Measurements from ENCODE around the gene GPC2.
A peak's percentile ranks its signal among the peaks of the same experiment; 100 is the strongest.

GPC2 gene

DNA sequence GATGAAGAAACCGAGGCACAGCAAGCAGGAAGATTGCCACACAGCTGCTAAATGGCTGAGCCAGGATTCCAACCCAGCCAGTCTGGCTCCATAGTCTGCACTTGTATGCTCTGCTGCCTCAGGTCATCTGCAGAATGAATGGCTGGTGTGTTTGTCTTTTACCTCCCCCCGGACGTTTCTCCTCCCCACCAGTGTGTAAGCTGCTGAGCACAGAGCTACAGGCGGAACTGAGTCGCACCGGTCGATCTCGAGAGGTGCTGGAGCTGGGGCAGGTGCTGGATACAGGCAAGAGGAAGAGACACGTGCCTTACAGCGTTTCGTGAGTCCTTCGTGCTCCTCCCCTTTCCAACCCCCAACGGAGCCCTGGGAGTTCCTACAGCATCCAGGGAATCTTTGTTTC lies 55.1 kb downstream of the GPC2 start:
- 0 out of 2 replicates have a peak overlapping the region, but pooled peaks have one; percentile 20 for H3K27ac ChIP-seq

DNA sequence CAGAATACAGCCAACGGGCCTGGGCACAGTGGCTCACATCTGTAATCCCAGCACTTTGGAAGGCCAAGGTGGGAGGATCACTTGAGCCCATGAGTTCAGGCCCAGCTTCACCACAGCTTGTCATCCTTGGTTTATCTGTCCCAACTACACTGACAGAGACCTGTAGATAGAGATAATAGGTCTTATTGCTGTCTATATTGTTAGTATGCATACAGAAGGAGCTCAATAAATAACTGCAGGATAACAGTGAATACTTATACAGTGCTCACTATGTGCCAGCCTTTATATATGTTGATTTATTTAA lies 56.5 kb downstream of the GPC2 start:
- TF ChIP-seq, protein P1, sequence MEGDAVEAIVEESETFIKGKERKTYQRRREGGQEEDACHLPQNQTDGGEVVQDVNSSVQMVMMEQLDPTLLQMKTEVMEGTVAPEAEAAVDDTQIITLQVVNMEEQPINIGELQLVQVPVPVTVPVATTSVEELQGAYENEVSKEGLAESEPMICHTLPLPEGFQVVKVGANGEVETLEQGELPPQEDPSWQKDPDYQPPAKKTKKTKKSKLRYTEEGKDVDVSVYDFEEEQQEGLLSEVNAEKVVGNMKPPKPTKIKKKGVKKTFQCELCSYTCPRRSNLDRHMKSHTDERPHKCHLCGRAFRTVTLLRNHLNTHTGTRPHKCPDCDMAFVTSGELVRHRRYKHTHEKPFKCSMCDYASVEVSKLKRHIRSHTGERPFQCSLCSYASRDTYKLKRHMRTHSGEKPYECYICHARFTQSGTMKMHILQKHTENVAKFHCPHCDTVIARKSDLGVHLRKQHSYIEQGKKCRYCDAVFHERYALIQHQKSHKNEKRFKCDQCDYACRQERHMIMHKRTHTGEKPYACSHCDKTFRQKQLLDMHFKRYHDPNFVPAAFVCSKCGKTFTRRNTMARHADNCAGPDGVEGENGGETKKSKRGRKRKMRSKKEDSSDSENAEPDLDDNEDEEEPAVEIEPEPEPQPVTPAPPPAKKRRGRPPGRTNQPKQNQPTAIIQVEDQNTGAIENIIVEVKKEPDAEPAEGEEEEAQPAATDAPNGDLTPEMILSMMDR (conservative IDR thresholded peaks at IDR 0.05) = no peak
- H3K27ac ChIP-seq = peak overlapping the region; percentile 92

More for the DNA sequence above, 55.1 kb downstream of the GPC2 start:
- TF ChIP-seq, protein P1 (conservative IDR thresholded peaks at IDR 0.05) = no peak

DNA sequence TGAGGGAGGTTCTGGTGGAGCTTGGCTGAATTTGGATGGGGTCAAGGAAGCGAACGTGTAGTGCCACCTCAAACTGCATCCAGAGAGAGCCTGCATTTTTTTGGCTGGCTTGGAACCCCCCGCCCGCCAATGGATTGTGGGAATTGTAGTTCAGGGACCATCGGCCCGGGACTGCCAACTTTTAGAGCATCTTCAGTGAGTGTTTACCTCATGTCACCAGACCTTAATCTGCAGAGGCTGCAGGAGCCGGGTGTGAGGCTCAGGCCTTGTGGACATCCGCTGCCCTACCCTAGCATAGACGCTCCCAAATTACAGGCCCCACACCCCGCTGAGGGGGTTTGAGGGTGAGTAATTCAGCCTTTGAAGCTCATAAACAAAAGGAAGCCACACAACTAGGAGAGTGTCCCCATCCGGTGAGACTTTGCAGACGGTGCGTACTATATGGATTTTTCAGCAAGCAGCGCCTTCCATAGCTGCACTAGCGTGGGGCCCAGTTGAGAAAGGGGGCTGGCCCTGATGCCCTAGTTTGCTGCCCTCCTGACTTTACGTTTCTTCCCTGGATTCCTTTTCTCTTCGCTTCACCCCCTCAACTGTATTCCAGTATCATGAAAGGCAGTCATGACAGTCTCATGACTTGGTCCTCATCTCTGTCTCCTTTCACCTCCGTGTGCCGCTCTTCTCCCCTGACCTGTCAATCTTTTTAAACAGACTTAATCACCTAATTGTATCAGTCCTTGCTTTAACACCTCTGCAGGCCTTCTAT lies 57.0 kb downstream of the GPC2 start:
- TF ChIP-seq, protein P1 (conservative IDR thresholded peaks at IDR 0.05) = no peak
- peak overlapping the region; percentile 92 for H3K27ac ChIP-seq

Data from VCaP (cell line).